HG03342 (cell line): Measurements from ENCODE around the gene HAUS7.

Source experiments
- ATAC-seq: cut with Tn5 transposase; IDR thresholded peaks from one replicate; pipeline ENCODE4 v1.9.1; 2021; ENCODE audit warnings: mild to moderate bottlenecking, moderate library complexity; ENCODE audit not compliant: unreplicated experiment

Gene HAUS7

DNA sequence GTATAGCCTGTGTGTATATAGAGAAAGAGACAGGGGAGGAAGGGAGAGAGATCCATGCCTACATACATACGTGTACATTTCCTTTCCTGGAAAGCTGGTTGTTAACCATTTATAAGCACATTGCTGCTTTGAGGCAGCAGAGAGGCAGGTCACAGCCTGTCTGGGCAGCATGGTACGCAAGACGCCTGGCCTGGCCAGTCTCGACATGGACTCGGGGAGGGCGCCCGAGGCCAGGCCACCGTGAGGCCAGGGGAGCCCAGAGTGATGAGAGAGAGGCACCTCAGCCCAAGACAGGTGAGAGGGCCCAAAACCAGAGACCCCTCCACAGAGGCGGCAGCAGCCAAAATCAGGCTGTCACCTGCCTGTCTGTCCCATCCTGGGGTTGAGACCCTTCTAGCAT, 28.4 kb downstream of the HAUS7 start:
- no peak for ATAC-seq

DNA sequence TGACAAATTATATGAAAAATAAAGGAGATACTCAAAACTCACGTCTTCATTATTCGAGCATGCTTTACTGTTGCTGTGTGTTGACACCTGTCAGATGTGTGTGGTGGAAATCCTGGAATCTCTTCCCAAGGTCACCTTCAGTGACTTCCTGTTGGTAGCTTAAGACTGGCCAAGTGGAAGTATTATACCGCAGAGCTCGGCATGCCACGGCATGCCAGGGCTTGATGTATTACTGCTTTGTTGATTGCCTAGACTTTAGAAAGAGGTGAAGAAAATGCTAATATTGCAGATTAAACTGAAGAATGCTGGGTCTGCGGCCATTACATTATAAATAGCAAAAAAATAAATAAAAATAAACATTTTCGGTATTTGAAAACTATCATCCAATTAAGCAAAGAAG, 29.1 kb downstream of the HAUS7 start:
- no peak for ATAC-seq

- no peak for ATAC-seq
Observed at GRCh38 chrX:153440556-153441135, 29.7 kb downstream of the HAUS7 start.

- no peak for ATAC-seq
Observed at GRCh38 chrX:153439977-153440376, 30.4 kb downstream of the HAUS7 start.

- no peak for ATAC-seq
Observed at GRCh38 chrX:153438532-153438931, 31.8 kb downstream of the HAUS7 start.

GRCh38 chrX:153435845-153436244, 34.5 kb downstream of the HAUS7 start:
- no peak for ATAC-seq

DNA sequence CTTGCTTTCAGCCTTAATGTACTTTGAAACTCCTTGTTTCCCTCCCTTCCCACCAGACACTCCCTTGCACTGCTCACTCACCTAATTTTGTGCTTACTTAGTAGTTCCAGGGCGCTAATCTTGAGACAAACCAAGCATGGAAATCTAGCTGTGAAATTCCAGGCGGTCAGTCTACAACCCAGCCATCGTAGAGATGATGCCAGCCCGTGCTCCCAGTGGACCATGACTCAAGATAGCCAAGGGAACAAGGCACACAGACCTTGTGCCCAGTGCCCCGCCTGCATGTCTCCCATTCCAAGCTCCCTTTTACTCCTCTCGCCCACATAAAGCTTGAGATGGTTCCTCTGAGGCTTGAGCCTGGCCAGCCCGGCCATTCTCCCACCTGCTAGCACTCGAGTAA, 35.6 kb downstream of the HAUS7 start:
- no peak for ATAC-seq

- ATAC-seq, result no peak
Observed at GRCh38 chrX:153433781-153434285, 36.5 kb downstream of the HAUS7 start.

DNA sequence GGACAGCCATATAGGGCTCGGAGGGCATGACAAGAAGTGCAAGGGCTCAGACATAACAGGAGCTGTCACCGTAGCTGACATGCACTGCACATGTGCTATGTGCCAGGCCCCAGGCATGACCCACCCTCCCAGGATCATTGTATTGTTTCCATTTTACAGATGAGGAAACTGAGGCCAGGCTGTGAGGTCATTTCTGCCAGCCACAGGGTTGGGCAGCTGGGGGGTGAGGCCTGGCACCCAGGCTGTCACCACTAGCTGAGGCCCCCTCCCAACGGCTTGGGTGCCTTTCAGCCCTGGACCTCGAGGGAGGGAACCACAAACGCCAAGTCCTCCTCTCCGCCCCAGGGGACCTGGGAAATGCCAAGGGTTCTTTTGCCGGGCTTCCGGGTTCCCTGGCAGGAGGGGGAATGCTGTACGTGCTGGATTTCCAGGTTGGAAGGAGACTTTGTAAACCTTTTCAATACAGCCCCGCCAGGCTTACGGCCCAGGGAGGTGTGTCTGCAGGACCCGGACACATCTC, 37.2 kb downstream of the HAUS7 start:
- ATAC-seq, result no peak

GRCh38 chrX:153430796-153431195, 39.6 kb downstream of the HAUS7 start:
- no peak for ATAC-seq

- ATAC-seq, result no peak
Observed at GRCh38 chrX:153426204-153426603, 44.2 kb downstream of the HAUS7 start.

- no peak for ATAC-seq
Observed at GRCh38 chrX:153423652-153424051, 46.7 kb downstream of the HAUS7 start.

DNA sequence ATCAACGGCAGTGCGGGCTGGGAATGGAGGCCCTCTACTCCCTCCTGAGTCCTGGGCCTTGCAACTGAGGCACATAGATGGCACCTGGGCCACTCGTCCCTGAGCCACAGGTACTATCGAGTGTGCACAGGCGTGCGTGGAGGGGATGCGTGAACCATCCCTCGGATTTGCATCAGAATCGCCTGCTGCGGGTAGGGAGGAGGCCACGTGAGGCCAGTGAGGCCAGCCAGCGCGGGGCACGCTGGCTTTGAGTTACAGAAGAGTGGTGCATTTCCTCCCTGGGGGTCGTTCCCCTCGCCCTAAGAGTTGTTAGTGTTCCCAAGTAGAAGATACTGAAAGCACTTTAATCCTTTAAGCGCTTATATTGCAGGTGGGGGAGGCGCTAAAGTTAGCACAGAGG, 48.5 kb downstream of the HAUS7 start:
- no peak for ATAC-seq

DNA sequence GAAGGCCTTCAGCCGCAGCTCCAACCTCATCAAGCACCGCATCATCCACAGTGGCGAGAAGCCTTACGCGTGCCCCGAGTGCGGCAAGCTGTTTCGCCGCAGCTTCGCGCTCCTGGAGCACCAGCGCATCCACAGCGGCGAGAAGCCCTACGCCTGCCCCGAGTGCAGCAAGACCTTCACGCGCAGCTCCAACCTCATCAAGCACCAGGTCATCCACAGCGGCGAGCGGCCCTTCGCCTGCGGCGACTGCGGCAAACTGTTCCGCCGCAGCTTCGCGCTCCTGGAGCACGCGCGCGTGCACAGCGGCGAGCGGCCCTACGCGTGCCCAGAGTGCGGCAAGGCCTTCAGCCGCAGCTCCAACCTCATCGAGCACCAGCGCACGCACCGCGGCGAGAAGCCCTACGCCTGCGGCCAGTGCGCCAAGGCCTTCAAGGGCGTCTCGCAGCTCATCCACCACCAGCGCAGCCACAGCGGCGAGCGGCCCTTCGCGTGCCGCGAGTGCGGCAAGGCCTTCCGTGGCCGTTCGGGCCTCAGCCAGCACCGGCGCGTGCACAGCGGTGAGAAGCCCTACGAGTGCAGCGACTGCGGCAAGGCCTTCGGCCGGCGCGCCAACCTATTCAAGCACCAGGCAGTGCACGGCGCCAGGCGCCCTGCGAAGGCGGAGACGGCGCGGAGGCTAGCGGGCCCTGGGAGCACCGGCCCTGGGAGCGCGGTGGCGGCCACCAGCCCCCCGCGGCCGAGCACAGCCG, 49.4 kb downstream of the HAUS7 start:
- ATAC-seq, result no peak

GRCh38 chrX:153417637-153418036, 52.7 kb downstream of the HAUS7 start:
- no peak for ATAC-seq

DNA sequence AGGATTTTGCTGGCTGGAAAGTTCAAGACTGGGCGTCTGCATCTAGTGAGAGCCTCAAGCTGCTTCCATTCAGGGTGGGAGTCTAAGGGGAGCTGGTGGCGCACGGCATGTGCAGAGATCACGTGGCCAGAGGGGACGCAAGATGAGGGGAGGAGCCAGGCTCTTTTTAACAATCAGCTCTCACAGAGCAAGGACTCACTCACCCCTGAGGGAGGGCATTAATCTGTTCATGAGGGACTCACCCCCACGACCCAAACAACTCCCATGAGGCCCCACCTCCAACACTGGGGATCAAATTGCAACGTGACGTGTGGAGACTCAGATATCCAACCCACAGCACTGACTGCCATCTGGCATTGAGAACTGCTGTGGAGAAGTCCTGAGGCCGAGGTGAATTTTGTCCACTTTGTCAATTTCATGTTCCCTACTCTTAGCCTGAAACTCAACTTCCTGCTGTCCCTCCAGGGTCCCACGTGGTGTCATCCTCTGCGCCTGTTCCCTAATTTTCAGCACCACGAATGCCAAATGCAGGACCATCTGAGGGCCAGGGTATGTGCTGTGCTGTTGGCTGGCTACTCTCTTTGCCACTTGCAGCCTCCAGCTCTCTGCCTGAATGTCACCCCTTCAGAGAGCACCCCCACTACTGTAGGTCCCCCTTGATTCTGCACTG, 53.5 kb downstream of the HAUS7 start:
- no peak for ATAC-seq

DNA sequence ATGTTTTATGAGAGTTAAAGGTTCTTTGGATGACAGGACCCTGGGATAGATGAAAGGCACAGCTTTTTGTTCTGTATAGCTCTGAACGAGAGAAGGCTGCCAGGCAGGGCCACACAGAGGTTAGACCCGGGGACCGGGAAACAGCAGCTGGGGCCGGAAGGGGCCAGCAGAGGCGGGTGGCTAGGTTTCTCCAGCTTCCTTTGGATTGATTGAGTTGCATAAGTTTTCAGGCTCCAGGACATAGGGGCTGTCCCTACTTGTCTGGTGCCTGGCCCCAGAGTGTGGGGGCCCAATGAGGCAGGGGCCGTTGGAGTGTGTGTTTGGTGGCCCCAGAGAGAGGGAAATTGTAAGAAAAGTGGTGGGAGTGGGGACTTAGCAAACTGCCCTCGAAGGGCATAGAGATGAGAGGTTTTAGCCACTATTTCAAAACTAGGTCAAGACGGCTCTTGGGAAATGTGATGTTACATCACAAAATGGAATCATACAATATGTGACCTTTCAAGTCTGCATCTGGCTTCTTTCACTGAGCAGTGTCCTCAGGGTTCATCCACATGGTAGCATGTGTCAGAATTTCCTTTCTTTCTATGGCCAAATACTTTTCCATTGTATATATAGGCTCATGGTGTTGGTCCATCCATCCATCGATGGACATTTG, 55.4 kb downstream of the HAUS7 start:
- ATAC-seq, result no peak

DNA sequence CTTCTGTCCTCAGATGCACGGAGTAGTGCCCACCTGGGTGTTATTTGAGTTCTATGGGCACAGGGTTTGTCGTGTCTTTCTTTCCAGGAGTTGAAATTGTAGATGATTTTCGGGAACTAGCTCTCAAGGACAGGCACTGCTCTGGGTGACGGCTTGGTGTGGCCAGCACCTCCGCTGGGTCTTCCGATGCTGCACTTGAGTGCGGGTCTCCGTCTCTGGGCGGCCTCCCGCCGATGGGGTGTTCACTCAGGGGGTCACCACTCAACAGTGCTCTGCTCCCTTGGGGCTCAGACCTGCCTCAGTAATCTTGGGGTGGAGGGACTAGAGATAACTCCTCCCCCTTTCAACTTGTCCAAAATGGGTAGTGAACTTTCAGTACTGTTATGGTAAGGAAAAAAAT, 56.6 kb downstream of the HAUS7 start:
- no peak for ATAC-seq

DNA sequence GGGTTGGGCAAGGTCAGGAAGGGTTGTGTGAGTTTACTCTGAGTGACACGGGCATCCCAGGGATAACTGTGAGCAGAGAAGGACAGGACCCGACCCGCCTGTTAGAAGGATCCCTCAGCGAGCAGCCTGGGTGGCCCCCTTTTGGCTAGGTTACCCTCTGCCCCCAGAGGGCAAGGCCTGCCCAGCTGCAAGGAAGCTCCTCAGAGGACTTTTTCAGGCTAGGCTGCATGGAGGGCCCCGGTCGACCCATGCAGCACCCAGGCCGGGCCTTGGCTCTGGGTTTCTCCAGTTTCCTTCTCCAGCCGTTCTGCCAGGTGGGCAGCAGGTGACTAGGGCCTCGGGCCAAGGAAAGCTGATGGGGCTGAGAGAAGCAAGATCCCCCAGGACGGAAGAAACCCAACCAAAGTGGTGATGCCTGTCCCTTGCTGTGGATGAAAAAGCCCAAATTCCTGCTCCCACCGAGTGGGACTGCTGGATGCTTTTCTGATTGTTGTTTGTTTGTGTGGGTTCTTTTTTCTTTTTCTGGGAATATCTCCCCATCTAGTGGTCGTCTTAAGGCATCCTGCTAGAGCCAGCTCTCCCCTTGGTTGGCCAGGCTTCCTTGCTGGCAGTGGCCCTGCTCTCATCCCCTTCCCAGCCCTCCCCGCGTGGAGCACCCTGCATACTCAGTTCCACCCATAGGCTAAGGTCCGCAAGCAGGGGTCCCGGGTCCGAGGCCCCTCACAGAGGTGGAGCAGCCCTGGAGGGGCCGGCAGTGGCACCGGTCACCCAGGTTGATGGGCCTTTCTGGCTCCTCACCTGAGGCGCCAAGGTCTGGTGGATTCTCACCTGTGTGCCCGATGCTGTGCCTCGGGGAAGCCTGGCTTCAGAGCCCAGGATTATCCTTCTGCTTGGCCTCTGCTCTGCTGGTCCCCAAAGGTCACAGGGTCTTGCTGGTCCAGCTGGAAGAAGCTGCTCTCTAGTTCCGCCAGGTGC, 57.3 kb downstream of the HAUS7 start:
- no peak for ATAC-seq

GRCh38 chrX:153411988-153412574, 58.3 kb downstream of the HAUS7 start:
- ATAC-seq, result no peak
